Measurements from ENCODE around the gene GPALPP1.

Gene GPALPP1

GRCh38 chr13:45068036-45069001 lies 79.0 kb downstream of the GPALPP1 start:
- DNase-seq = no peak

GRCh38 chr13:45073809-45074208 lies 84.5 kb downstream of the GPALPP1 start:
- DNase-seq = no peak

- DNase-seq = no peak
Measured at GRCh38 chr13:45074721-45075120, 85.4 kb downstream of the GPALPP1 start.

GRCh38 chr13:45078003-45078402 lies 88.7 kb downstream of the GPALPP1 start:
- no peak for DNase-seq

Measured in activated CD8-positive, alpha-beta memory T cell treated with anti-CD3 and anti-CD28 coated beads for 24 hours (primary cell).